Measurements from ENCODE around the gene FAM171A1.

- TF ChIP-seq CTCF (IDR thresholded peaks at IDR 0.05; ENCODE audit: poor library complexity) (no peak), EZH2 (IDR thresholded peaks at IDR 0.05; ENCODE audit: borderline replicate concordance) (no peak), EZH2phosphoT487 (IDR thresholded peaks at IDR 0.05; ENCODE audit: low read depth, severe bottlenecking, unreplicated experiment) (no peak)
Measured at GRCh38 chr10:15314482-15315045, 56.5 kb downstream of the FAM171A1 start.
